Adrenal gland (tissue), 12 donors: ENCODE measurements around the gene MAML3. TPM values are rescaled to one million over a fixed set of nuclear protein-coding genes. Genes with fewer than 3 reads are reported as not detected.

Experiments
- DNase-seq, 7 donors: peaks; one replicate each; pipeline ENCODE4 v3.0.0-alpha.2; 2019 to 2020
- H3K27ac ChIP-seq, 5 donors: fragments of 200-600 bp; sonication (generic) in 4 of 5; 1 replicate in 3 of 5; 2 replicates in 2 of 5; pipeline versions ENCODE4 v1.5.1 to v1.8.0; 2016 to 2020; ENCODE audit warnings: mild to moderate bottlenecking in 1 of 5
- H3K27me3 ChIP-seq: fragments of 200-600 bp; 2 replicates; pipeline ENCODE4 v1.8.0; 2021
- H3K36me3 ChIP-seq, 2 donors: fragments of 200-600 bp; replicated peaks in 1 of 2; 1 replicate in 1 of 2; 2 replicates in 1 of 2; pipeline versions ENCODE4 v1.5.1 to v1.8.0; 2018 to 2022
- H3K4me1 ChIP-seq, 2 donors: fragments of 200-600 bp; replicated peaks in 1 of 2; 1 replicate in 1 of 2; 2 replicates in 1 of 2; pipeline versions ENCODE4 v1.5.1 to v1.8.0; 2018 to 2021
- H3K4me3 ChIP-seq, 4 donors: fragments of 200-600 bp; sonication (generic) in 3 of 4; one replicate each; pipeline ENCODE4 v1.5.1; 2016 to 2018
- H3K9me3 ChIP-seq, 3 donors: fragments of 200-600 bp; sonication (generic) in 1 of 3; replicated peaks in 1 of 3; 1 replicate in 2 of 3; 2 replicates in 1 of 3; pipeline versions ENCODE4 v1.5.1 to v1.8.0; 2016 to 2021
- CTCF ChIP-seq, 6 experiments: fragments of 450-650 bp in 4 of 6; fragments of 200-600 bp in 2 of 6; sonication (generic) in 1 of 6; IDR thresholded peaks; 1 replicate in 5 of 6; 2 replicates in 1 of 6; pipeline versions ENCODE4 v1.5.1 to v1.8.0; 2016 to 2021; ENCODE audit warnings: antibody characterized with exemption in 6 of 6, mild to moderate bottlenecking in 2 of 6, moderate library complexity in 1 of 6
- POLR2A ChIP-seq, 2 donors: fragments of 450-650 bp; IDR thresholded peaks; one replicate each; pipeline ENCODE4 v1.6.1; 2017; ENCODE audit warnings: antibody characterized with exemption in 2 of 2, mild to moderate bottlenecking in 2 of 2, moderate library complexity in 1 of 2
- WGBS, 4 donors: extraction: QIAGEN DNeasy Blood & Tissue Kit in 2 of 4; methylation state at CpG; one replicate each; pipeline versions ENCODE4 v1.1.5 to v1.1.7; 2013 to 2017; 5-methylcytosine and 5-hydroxymethylcytosine counted together
- intact Hi-C, 2 donors: fragments of 100-400 bp; cut with DNase I; formaldehyde crosslinking; loops; one replicate each; pipeline versions ENCODE4 v1.14.1 to v1.15.0; 2022 to 2023
- polyA plus RNA-seq, 3 donors: library from polyadenylated mRNA; stranded (reverse); fragments of 200-250 nt in 2 of 3; fragments of 350-450 nt in 1 of 3; fragmentation: Illumina TruSeq in 1 of 3; extraction: RNeasy Lipid Tissue Mini Kit (QIAGEN cat#74804) in 1 of 3; gene quantifications; one replicate each; pipeline ENCODE4 v1.2.3, GENCODE V29; 2013 to 2014
- total RNA-seq, 9 donors: library from RNA; depleted of rRNA in 4 of 9; stranded (reverse); fragments of >200 nt in 4 of 9; fragments of 120-200 nt in 1 of 9; fragmentation: NEBNext Ultra II Directional in 1 of 9; extraction: Animal tissue kit (Norgen Biotek cat#: 25700) in 1 of 9; gene quantifications; one replicate each; pipeline versions ENCODE4 v1.1.0 to v1.2.4, GENCODE V29; 2013 to 2023
- donor health status: healthy with polysubstance abuse.
- donor health status: Bipolar disorder and iron deficiency.
- donor health status: DM: yes; HTN: yes; CAD: no.
- donor health status: DM: no; HTN: no; CAD: no.
- donor health status: DM: no; HTN: no; CAD: no.
- donor health status: DM: yes; HTN: yes; CAD: no.

The MAML3 gene
- total and polyA plus RNA-seq, 12 donors: 2.0 to 15.9 (median 8.4) TPM

DNA sequence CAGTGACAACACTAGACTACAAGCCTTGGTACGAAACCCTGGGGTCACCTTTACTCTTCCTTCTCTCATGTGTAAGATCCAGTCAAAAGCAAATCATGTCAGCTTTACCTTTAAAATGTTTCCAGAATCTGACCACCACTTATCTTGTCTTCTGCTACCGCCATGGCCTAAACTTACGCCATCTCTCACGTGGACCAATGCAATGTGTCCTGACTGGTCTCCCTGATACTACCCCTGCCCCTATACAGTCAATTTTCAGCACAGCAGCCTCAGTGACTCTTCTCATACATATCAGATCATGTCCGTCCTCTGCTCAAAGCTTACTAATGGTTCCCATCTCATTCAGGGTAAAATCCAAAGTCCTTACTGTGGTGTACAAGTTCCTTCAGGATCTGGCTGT is 15.0 kb upstream of the MAML3 start:
- DNase-seq: no peak
- intact Hi-C loops: no loop called here
- 94 to 97% (median 96%) methylated on average over 5 of the region's 5 CpGs for WGBS, 4 donors
- no peaks in the 10 kb centered on the region for H3K9me3 ChIP-seq
- no peaks in the 10 kb centered on the region for H3K27me3 ChIP-seq
- no peaks in the 10 kb centered on the region for H3K4me1 ChIP-seq
- no peaks in the 10 kb centered on the region for H3K36me3 ChIP-seq
- TF ChIP-seq CTCF (IDR thresholded peaks at IDR 0.05) (no peak), POLR2A (IDR thresholded peaks at IDR 0.05) (no peak)
- H3K27ac ChIP-seq: no peak overlapping the region
- no peak overlapping the region for H3K4me3 ChIP-seq

- Histone ChIP-seq H3K27me3 (no peaks in the 10 kb centered on the region), H3K4me1 (peaks cover 0 to 2% of the 10 kb centered on the region in 2 donors), H3K36me3 (no peaks in the 10 kb centered on the region), H3K9me3 (no peaks in the 10 kb centered on the region), H3K4me3 (no peak overlapping the region), H3K27ac (no peak overlapping the region)
- WGBS, 4 donors: 97 to 100% (median 100%) methylated on average over 1 of the region's 1 CpG
- no peak for DNase-seq
- no peak for TF ChIP-seq CTCF (IDR thresholded peaks at IDR 0.05)
- TF ChIP-seq POLR2A (IDR thresholded peaks at IDR 0.05): no peak
- intact Hi-C loops: no loop called here
These were observed 14.5 kb upstream of the MAML3 start for GRCh38 chr4:140168474-140168873.

- Histone ChIP-seq H3K4me3 (peak overlapping the region in 2 of 4 donors; percentile 1 to 35), H3K4me1 (peaks cover 0 to 12% of the 10 kb centered on the region in 2 donors), H3K27me3 (no peaks in the 10 kb centered on the region), H3K36me3 (no peaks in the 10 kb centered on the region), H3K9me3 (no peaks in the 10 kb centered on the region), H3K27ac (peak overlapping the region in 3 of 5 donors; percentile 66 to 77 (median 68))
- 24 to 33% (median 26%) methylated on average over 8 of the region's 8 CpGs for WGBS, 4 donors
- peak; percentile 45 to 75 (median 68) for DNase-seq
- TF ChIP-seq POLR2A (IDR thresholded peaks at IDR 0.05) (no peak), CTCF (IDR thresholded peaks at IDR 0.05) (no peak)
- intact Hi-C loops: no loop called here
These were observed 9.2 kb upstream of the MAML3 start for GRCh38 chr4:140163029-140163810.

- Histone ChIP-seq H3K9me3 (no peaks in the 10 kb centered on the region), H3K27ac (peak overlapping the region in 3 of 5 donors; percentile 66 to 77 (median 68)), H3K4me1 (peaks cover 0 to 12% of the 10 kb centered on the region in 2 donors), H3K36me3 (no peaks in the 10 kb centered on the region), H3K4me3 (peak overlapping the region in 2 of 4 donors; percentile 1 to 35), H3K27me3 (no peaks in the 10 kb centered on the region)
- no peak for DNase-seq
- intact Hi-C loops: no loop called here
- 52 to 57% (median 55%) methylated on average over 2 of the region's 2 CpGs for WGBS, 4 donors
- TF ChIP-seq CTCF (IDR thresholded peaks at IDR 0.05): no peak
These were observed 8.6 kb upstream of the MAML3 start for GRCh38 chr4:140162596-140162995.
